GM18519 (cell line): Measurements from ENCODE around the gene SLC27A6.
"Not testable (repeated sequence)": the region's sequence is repeated elsewhere in the genome, so short reads cannot be mapped to it uniquely, and the experiment has no call there.

ENCODE experiments used
- ATAC-seq: cut with Tn5 transposase; IDR thresholded peaks from one replicate; pipeline ENCODE4 v1.9.1; 2021; ENCODE audit warnings: mild to moderate bottlenecking, moderate library complexity; ENCODE audit not compliant: unreplicated experiment, low FRiP score

SLC27A6 gene

DNA sequence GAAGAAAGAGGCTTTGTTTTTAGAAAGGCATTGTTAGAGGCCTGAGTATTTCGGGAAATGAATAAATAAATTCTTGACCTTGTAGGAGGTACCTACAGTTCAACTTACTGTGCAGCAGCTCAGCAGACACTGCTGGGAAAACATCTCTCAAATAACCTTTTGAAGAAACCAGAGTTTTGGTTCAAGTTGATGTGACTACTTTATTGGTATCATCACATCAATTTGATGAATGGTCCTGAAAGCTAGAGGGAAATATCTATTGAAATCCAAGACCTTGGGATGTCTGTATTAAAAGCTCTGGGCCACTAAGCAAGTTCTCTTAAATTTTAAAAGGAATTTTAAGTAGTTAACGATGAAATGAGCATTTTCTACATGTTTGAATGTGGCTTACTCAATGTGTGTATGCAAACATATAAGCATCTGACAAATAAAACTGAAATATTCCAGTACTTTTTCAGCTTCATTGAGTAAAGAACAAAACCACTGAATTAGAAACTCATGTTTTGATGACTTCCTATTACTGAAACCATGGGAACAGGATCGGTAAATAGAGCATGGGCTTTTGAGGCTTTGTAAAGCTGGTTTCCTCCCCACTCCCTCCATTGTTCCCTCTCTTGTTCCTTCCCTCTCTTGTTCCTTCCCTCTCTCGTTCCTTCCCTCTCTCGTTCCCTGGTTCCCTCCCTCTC is 36.7 kb downstream of the SLC27A6 start:
- no peak for ATAC-seq

DNA sequence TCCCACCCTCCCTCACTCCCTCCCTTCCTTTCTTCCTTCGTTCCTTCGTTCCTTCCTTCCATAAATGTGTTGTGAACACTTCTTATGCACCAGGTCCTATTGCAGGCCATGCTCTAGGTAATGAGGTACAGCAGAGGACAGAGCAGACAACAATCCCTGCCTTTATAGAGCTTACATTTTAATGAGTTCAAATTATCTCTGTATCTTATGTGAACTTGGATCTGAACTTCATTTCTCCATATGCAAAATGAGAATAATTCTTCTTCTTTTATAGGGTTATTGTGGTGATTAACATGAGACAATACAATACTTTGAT is 37.2 kb downstream of the SLC27A6 start:
- ATAC-seq, result no peak

DNA sequence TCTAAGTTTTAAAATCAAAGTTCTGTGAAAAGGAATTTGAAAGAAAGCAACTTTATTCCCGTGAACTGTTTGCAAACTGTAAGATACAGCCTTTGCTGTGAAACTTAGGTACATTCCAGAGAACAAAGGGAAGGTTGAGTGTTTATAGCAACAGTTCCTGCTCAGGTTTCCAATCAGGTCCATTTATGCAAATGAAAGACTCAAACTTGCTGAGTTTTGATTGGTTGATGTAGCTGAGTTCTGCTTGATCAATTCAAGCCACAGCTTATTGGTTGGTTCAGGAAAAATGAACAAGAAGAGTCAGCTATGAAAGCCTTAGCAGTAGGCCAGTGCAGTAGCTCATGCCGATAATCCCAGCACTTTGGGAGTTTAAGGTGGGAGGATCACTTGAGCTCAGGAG is 37.9 kb downstream of the SLC27A6 start:
- ATAC-seq, result no peak

DNA sequence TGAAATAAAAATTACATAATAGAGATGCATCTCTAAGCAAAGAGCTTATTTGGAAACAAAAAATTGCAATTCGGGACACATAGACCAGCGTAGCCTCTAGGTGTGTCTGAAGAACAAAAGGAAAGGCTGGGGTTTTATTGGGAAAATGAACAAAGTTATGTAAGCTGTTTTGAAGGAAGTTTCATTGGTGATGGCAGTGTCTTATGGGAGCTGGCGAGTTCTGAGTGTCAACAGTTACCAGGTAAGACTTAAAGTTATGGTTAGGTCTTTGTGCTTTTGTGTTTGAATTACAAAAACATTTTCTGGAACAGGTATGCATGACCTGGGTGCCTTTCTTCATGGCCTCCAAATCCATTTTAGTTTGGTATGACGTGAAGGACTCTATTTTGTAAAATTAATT is 48.9 kb downstream of the SLC27A6 start:
- ATAC-seq, result no peak

DNA sequence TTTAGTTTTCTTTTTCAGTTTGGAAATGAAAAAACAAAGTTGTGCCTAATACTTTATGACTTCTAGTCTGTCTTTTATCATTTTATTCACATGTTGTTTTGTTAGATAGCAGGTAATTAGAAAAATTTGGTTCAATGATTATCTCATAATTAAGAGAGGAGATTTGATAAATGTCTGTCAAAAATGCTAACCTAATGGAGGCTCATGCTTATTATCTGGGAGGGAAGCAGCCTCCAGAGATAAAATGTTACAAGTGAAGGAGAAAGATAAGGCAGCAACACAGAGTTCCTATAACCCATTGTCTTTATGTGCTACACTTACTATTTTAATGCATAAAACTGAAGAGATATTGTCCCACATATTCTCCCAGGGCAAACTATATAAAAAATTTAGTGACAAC is 53.5 kb downstream of the SLC27A6 start:
- no peak for ATAC-seq

DNA sequence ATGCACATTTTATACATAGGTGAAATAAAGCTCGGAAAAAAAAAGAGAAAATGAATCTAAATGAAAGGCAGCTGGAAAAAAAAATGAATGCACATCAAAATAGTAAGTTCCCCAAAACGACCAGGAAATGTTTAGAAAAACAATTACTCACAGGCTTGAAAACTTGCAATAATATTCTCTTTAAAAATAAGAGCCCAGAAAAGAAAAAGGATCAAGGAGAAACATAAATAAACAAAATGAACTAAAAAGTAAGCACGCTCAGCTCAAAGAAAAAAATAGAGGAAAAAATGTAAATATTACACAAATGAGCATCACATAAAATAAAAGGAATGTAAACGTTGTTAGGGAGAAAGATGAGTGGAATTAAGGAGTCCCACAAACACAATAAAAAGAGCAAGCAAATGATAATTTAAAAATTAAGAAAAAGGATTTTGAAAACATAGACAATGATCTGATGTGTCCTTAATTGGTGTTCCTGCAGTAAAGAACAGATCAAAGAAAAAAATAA is 54.2 kb downstream of the SLC27A6 start:
- ATAC-seq, result no peak

DNA sequence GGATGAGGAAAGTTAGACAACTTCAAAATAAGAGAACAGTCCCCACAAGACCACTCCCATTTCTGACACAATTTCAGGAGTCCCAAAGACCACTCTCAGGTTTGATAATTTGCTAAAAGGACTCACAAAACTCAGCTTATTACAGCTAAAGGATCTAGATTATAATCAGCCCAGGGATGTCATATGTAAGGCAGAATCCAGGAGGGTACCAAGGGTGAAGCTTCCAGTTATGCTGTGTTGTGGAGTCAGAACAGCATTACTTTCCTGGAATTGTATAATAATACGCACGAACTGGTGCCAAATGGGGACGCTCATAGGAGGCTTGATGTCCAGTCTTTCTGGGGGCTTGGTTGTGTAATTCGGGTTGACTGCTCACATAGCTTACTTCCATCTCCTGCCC is 55.4 kb downstream of the SLC27A6 start:
- no peak for ATAC-seq

DNA sequence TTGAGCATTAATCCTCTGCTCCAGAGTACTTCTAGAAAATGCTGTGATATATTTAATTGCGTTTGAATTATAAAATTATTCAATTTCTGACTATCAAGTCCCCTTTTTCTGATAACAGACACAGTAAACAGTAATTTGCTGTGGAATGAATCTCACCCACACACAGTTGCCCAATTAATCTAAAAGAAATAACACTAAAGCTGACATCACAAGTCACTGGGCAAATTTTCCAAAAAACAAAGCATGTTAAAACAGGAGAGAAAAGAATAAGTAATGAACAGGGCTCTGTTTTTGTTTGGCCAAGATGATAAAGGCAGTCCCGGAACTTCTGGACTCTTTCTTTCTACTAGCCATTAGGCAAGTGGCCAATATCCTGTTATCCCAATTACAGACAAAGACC is 56.5 kb downstream of the SLC27A6 start:
- ATAC-seq, result no peak

DNA sequence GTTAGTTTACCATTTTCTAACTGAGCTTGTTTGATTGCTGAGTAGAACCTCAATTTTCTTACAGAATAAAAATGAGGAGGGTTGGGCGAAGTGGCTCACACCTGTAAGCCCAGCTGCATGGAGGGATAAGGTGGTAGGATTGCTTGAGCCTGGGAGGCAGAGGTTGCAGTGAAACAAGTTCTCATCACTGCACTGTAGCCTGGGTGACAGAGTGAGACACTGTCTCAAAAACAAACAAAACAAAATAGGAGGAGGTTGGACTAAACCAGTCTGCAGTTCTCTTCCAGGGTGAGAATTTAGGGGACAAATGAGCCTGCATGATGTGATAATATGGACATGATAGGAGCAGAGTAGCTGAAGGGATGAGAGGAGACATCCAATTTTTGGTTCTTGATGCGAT is 57.3 kb downstream of the SLC27A6 start:
- ATAC-seq, result no peak

DNA sequence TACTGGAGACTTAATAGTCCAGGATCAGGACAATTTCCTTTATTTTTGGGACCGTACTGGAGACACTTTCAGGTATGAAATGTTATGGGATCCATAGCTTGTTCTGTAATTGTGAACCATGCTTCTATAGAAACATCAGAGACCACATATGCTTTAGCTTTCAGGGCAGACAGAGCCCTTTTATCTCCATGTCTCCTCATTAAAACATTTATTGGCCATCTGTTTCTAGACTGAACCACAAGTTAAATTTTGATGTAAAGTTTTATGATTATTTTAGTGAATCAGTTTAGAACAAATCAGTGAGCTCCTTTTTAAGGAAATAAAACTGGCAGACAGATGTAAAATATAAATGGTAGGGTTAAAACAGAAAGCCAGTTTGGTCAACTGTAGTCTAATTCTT is 62.0 kb downstream of the SLC27A6 start:
- ATAC-seq, result no peak

DNA sequence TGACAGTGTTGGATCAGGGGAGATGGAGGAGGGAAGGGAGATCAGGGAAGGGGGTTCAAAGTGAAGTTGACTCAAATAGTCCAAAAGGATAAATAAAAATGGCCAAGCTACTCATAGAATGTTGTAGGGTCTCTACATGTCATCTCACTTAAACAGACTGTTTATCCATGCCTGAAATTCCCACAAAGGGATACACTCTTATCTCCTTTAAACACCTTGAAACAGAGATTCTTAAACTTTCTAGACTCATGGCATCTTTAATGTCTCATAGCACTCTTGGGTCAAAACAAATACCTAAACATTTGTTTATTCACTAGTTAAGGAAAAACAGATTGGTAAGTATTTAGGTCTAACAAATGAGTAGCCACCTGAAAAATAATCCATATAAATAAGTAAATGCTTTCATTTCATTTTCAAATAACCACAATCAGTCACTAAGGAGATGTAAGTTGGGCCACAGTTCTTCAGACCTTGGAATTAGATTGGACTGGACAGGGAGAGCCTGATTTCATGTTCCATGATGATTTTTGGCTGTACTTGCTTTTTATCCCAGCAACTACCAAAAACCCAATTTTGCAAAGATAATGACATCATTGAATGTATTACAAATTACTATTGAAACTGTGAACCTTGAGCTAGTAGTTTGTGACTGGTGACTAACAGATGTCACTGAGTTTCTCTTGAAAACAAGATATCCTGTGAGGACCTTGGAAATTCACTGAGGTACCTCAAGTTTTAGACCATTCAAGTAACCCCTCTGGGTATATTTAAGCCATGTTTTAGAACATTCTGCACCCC is 66.8 kb downstream of the SLC27A6 start:
- no peak for ATAC-seq

DNA sequence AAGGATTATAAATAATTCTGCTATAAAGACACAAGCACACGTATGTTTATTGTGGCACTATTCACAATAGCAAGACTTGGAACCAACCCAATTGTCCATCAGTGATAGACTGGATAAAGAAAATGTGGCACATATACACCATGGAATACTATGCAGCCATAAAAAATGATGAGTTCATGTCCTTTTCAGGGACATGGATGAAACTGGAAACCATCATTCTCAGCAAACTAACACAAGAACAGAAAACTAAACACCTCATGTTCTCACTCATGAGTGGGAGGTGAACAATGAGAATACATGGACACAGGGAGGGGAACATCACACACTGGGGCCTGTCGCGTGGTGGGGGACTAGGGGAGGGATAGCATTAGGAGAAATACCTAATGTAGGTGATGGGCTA is 71.0 kb downstream of the SLC27A6 start:
- not testable (repeated sequence) for ATAC-seq

DNA sequence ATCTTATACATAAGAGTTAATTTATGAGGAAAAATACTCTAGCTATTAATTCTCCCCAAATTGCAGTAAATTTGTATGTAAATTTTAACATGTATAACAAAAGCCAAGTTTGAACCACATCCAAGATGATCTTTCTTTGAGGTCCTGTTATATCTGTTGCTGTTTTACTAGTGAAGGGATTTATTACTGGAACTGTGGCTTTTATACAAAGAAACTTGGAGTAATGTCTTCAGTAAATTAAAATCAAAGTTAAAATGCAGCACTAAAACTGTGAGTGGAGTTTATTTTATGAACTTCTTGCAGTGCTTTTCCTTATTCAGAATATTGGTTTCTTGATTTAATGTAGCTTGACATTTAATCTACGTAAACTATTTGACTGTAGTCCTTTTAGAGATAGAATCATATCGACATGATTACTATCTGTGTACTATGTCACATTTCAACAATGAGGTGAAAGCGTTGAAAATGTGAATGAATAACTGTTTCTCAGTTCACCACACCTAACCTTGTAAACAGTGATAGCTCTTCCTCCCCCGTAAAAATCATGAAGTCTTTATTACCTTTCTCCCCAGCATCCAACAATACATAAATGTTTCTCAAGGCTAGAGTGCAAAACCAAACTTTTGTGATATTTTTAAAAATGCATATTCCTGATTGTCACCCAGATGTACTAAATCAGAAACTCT is 76.1 kb downstream of the SLC27A6 start:
- no peak for ATAC-seq

DNA sequence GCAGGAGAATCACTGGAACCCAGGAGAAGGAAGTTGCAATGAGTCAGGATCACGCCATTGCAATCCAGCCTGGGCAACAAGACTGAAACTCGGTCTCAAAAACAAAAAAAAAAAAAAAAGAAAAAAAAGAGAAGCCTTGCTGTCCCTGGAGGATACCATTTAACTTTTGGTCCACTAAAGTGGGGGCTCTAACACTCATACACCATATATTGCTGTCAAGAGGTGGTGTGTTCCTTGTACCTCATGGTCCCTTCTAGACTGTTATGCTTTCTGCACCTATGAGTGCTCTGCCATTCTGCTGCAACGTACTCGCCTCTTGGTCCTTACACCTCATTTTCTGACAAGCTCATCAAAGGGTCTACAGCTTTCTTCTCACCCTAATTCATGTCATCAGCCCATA is 77.0 kb downstream of the SLC27A6 start:
- ATAC-seq, result no peak

DNA sequence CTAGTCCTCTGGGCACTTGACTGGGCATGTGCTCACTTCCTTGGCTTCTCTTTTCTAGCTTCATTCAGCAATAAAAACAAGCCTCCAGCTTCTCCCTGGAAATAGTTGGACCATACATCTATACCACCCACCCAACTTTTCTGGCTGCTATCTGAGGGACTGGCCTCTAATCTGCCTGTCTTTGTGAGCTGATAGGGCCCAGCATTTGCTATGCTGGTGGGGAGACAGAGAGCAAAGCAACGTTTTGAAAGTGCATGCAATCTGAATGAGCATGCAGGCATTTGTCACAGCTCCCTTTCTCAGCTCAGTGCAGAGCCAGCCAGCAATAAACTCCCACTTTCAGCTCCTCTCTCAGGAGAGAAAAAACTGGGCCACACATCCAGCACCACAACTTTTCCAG is 78.6 kb downstream of the SLC27A6 start:
- ATAC-seq, result no peak

DNA sequence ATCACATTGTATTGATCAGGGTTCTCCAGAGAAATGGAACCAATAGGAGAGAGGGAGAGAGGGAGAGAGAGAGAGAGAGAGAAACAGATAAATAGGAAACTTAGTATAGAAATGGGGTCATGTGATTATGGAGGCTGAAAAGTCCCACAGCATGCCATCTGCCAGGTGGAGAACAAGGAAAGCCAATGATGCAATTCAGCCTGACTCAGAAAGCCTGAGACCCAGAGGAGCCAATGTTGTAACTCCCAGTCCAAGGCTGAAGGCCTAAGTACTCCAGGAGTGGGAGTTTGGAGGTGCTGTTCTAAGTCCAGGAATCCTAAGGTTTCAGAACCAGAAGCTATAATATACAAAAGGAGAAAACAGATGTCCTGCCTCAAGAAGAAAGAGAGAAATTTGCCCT is 80.9 kb downstream of the SLC27A6 start:
- no peak for ATAC-seq

DNA sequence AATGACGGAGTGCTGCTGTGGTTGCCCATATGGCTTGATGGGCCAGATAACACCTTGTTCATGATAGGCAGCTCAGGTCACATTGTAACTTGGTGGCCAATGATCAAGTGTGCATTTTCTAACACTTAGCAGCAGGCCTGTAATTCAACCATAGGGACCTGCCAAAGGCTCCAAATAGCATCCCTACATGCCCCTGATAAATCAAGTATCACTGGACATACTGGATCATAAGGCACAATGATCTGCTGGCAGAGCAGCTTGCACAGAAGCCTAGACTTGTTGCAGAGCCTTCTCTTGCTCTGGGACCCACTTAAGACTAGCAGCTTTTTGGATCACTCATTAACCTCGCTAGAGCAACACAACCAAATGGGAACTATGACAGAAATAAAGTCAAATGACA is 83.2 kb downstream of the SLC27A6 start:
- ATAC-seq, result no peak

DNA sequence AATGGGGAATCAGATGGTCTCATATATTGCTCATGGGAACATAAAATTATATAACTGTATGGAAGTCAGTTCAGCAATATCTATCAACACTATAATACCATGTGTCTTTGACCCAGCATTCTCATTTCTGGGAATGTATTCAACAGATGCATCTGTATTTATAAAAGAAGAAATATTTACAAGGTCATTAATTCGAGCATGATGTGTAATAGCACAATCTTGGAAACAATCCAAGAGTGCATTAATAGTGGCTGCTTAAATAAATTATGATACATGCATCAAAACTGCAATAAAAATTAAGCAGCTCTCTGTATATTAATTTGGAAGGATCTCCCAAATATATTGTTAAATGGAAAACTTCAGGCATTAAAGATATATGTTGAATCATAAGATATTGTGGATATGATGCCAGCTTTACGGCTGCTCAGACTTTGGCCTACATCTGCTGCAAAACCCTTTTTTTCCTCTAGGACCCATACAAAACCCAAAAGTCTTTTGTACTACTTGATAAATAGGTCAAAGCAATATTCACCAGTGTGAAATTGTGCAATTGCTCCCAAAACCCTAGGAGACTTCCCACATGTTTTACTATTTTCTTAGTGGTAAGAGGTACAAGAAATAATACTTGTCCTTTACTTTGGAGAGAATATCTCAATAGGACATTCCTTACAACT is 84.0 kb downstream of the SLC27A6 start:
- ATAC-seq, result no peak

DNA sequence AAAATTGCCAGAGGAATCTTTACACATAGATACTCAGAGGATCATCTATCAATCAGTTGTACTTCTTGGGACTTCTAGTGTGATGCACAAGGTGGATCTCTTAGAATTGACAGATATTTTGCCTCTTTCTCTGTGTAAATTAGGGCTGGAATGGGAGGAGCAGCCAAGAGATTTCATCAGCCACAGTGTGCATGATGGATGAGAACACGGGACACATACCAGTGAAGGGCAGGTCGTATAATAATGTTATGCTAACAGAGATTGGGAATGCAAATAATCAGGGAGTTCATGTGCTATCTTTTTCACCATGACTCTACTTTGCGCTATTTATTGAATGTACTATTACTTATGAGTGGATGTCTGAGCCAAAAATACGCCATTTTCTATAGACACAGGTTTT is 86.0 kb downstream of the SLC27A6 start:
- no peak for ATAC-seq

DNA sequence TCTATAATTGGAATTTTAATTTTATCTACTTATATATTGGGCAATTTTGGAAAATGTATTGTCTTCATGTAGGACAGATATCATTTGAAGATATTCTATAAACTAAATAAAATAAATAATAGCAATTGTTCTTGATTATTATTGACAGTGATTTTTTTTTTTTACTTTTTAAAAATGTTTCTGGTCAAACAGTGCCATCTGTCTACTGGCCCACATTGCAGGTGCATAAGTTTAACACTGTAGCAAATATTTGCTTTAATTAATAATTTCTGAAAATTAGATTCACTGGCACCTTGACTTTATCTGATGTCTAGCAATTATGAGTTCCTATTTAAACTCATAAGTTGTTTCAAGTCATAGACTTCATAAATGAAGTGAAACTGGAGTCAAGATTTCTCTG is 88.2 kb downstream of the SLC27A6 start:
- no peak for ATAC-seq

DNA sequence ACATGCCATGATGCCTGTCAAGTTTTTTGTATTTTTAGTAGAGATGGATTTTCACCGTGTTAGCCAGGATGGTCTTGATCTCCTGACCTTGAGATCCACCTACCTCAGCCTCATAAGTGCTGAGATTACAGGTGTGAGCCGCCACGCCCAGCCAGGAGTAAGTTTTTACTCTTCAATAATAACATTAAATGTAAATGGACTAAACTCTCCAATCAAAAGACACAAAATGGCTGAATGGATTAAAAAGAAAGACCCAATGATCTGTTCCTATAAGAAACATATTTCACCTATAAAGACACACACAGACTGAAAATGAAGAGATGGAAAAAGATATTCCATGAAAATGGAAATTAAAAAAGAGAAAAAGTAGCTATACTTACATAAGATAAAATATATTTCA is 92.0 kb downstream of the SLC27A6 start:
- ATAC-seq, result no peak
